Testis (tissue), 3 donors: ENCODE results near the gene CDH4. TPM values are rescaled to one million over a fixed set of nuclear protein-coding genes. Genes with fewer than 3 reads are reported as not detected.
"Not testable (repeated sequence)": the region's sequence is repeated elsewhere in the genome, so short reads cannot be mapped to it uniquely, and the experiment has no call there.

Experiments used
- DNase-seq: peaks from one replicate; pipeline ENCODE4 v3.0.0-alpha.2; 2019
- H3K27ac ChIP-seq, 2 donors: fragments of 200-600 bp; sonication (generic); one replicate each; pipeline ENCODE4 v1.5.1; 2019
- H3K27me3 ChIP-seq: fragments of 200-600 bp; sonication (generic); one replicate; pipeline ENCODE4 v1.5.1; 2019
- H3K36me3 ChIP-seq: fragments of 200-600 bp; sonication (generic); one replicate; pipeline ENCODE4 v1.5.1; 2017; ENCODE audit warnings: low read depth; ENCODE audit errors: missing control alignments
- H3K4me1 ChIP-seq: fragments of 200-600 bp; sonication (generic); one replicate; pipeline ENCODE4 v1.5.1; 2019
- H3K4me3 ChIP-seq, 2 donors: fragments of 200-600 bp; sonication (generic); one replicate each; pipeline ENCODE4 v1.5.1; 2017 to 2019
- H3K9me3 ChIP-seq: fragments of 200-600 bp; sonication (generic); one replicate; pipeline ENCODE4 v1.5.1; 2017
- POLR2A ChIP-seq: fragments of 450-650 bp; IDR thresholded peaks from one replicate; pipeline ENCODE4 v1.6.1; 2017; ENCODE audit warnings: antibody characterized with exemption, mild to moderate bottlenecking, moderate library complexity
- WGBS, 2 donors: methylation state at CpG; one replicate each; pipeline ENCODE4 v1.1.5; 2018; 5-methylcytosine and 5-hydroxymethylcytosine counted together
- intact Hi-C: fragments of 100-400 bp; cut with DNase I; formaldehyde crosslinking; loops from one replicate; pipeline ENCODE4 v1.15.1; 2023; ENCODE audit warnings: low total_unique reads
- polyA plus RNA-seq: library from polyadenylated mRNA; stranded (reverse); fragments of 350-450 nt; fragmentation: Illumina TruSeq; extraction: RNeasy Lipid Tissue Mini Kit (QIAGEN cat#74804); gene quantifications from one replicate; pipeline ENCODE4 v1.2.3, GENCODE V29; 2014; ENCODE audit warnings: low read depth, low replicate concordance; ENCODE audit not compliant: insufficient read depth
- total RNA-seq, 2 donors: library from RNA; depleted of rRNA; stranded (reverse); fragments of >200 nt; gene quantifications; one replicate each; pipeline ENCODE4 v1.2.3, GENCODE V29; 2016
- TF ChIP-seq, protein P1 (sequence below), 3 experiments: fragments of 450-650 bp in 2 of 3; fragments of 200-600 bp in 1 of 3; sonication (generic) in 1 of 3; IDR thresholded peaks; one replicate each; pipeline ENCODE4 v1.5.1; 2016 to 2019; ENCODE audit warnings: antibody characterized with exemption in 3 of 3, mild to moderate bottlenecking in 2 of 3, moderate library complexity in 1 of 3

CDH4 gene
- total and polyA plus RNA-seq, 3 donors from 2014 or later = 1.4 to 3.3 (median 1.9) TPM

DNA sequence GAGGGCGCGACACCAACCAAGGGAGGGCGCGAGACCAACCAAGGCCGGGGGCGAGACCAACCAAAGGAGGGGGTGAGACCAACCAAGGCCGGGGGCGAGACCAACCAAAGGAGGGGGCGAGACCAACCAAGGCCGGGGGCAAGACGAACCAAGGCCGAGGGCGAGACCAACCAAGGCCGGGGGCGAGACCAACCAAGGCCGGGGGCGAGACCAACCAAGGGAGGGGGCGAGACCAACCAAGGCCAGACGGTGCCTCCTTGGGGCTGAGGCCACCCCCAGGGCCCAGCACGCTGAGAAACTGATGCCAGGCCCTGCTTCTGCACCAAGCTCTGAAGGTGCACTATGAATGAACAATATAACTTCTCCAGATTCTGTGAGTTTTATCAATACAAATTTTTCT lies 726.4 kb downstream of the CDH4 start:
- intact Hi-C loops = no loop called here
- H3K36me3 ChIP-seq = no peaks in the 10 kb centered on the region

DNA sequence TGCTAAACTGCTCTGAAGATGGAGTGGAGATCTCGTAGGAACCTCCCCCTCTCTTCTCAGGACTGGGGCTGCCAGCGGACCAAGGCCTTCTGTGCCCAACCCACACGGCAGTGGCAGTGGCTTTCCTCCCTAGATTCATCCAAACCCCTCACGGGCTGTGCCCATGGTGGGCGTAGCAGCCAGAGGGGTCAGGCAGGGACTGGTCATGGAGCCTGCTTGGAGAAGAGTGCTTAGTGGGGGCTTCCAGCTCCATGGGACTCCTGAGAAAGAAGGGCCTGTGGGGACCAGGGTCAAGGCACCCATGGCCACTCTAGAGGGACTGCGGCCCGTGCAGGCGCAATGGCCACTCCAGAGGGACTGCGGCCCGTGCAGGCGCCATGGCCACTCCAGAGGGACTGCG lies 727.0 kb downstream of the CDH4 start:
- Histone ChIP-seq H3K4me3 (no peak overlapping the region), H3K27me3 (no peaks in the 10 kb centered on the region), H3K4me1 (no peaks in the 10 kb centered on the region), H3K9me3 (no peaks in the 10 kb centered on the region), H3K36me3 (no peaks in the 10 kb centered on the region), H3K27ac (no peak overlapping the region)
- intact Hi-C loops = no loop called here
- WGBS, 2 donors = 92 to 94% methylated on average over 5 to 8 of the region's 12 CpGs
- no peak for TF ChIP-seq POLR2A
- DNase-seq = no peak

More for the DNA sequence above, 726.4 kb downstream of the CDH4 start:
- WGBS, 2 donors = 91 to 97% methylated on average over 20 of the region's 20 CpGs
- Histone ChIP-seq H3K4me3 (no peak overlapping the region), H3K9me3 (no peaks in the 10 kb centered on the region), H3K27me3 (no peaks in the 10 kb centered on the region), H3K4me1 (no peaks in the 10 kb centered on the region), H3K27ac (no peak overlapping the region)
- TF ChIP-seq, protein P1, sequence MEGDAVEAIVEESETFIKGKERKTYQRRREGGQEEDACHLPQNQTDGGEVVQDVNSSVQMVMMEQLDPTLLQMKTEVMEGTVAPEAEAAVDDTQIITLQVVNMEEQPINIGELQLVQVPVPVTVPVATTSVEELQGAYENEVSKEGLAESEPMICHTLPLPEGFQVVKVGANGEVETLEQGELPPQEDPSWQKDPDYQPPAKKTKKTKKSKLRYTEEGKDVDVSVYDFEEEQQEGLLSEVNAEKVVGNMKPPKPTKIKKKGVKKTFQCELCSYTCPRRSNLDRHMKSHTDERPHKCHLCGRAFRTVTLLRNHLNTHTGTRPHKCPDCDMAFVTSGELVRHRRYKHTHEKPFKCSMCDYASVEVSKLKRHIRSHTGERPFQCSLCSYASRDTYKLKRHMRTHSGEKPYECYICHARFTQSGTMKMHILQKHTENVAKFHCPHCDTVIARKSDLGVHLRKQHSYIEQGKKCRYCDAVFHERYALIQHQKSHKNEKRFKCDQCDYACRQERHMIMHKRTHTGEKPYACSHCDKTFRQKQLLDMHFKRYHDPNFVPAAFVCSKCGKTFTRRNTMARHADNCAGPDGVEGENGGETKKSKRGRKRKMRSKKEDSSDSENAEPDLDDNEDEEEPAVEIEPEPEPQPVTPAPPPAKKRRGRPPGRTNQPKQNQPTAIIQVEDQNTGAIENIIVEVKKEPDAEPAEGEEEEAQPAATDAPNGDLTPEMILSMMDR (IDR thresholded peaks at IDR 0.05) = no peak
- no peak for TF ChIP-seq POLR2A
- no peak for DNase-seq

DNA sequence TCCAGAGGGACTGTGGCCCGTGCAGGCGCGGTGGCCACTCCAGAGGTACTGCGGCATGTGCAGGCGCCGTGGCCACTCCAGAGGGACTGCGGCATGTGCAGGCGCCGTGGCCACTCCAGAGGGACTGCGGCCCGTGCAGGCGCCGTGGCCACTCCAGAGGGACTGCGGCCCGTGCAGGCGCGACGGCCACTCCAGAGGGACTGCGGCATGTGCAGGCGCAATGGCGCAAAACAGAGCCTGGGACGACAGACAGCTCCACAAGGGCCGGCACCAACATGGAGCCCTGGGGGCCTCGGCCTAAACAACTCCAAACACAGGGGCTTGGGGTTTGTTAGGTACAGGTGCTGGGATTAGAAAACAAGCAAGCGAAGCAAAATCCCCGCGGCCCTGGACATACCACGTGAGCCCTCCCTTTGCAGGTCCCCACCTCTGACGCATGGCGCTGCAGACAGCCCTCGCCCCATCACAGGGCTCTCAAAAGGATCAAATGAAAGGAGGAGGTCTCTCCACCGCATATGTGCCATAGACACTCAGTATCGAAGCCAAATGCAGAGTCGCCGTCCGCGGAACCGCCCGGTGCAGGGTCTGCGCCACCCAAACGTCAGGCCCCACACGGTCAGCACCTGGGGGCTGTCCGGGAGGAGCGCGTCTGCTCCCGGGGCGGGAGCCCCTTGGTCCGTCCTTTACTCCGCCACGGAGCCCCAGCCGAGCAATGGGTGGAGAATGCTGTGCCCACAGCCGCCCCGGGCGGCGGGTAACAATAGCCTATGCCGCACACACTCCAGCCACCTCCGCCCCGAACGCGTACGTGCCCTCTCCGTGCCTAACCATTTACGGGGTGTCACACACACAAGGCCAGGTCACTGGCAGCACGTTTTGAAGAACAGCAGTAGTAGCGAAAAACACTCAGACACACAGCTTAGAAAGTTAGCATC lies 727.9 kb downstream of the CDH4 start:
- H3K27ac ChIP-seq = no peak overlapping the region
- no peak for DNase-seq
- WGBS, 2 donors = 93 to 95% methylated on average over 30 to 64 of the region's 65 CpGs
- no peaks in the 10 kb centered on the region for H3K4me1 ChIP-seq
- intact Hi-C loops = no loop called here
- no peaks in the 10 kb centered on the region for H3K27me3 ChIP-seq
- no peaks in the 10 kb centered on the region for H3K36me3 ChIP-seq
- TF ChIP-seq, protein P1 (IDR thresholded peaks at IDR 0.05) = no peak
- no peak for TF ChIP-seq POLR2A
- no peak overlapping the region for H3K4me3 ChIP-seq
- H3K9me3 ChIP-seq = no peaks in the 10 kb centered on the region

DNA sequence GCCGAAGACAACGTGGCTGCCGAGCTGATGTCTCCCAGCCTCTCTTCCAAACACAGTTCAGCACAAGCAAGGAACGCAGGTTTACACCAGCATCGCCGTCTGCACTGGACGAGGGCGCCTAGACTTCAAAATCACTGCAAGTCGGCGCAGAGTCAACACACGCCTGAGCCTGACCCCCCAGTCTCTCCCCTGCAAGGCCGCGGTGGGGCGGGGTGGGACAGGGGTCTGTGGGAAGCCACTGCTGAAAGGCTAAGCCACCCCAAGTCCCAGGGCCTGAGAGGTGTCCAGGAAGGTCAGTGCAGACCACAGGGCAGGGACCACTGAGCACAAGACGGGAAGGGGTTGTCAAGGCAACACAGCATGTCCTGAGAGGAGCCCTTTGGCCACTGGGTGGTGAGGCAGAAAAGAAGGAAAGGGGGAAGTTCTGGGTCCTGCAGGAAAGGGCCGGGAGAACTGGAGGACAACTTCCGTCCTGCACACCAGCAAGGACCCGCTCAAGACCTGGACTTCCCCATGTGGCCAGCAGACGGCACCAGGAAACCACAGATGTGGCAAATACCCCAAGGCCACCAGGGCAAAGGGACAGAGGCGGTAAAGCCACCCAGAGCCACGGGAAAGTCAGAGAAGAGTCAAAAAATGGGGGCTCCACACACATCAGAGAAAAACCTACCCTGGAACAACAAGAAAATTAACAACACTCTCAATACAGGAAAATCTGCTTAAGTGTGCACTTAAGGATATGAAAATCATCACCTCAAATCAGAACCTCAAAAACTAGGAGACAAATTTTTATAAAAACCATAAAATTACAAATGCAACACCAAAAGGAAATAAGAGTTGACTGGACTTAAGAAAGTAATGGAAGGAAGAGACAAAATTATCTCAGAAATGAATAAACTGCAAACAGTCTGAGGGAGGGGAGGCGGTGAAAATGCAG lies 728.9 kb downstream of the CDH4 start:
- Histone ChIP-seq H3K4me3 (no peak overlapping the region), H3K27ac (no peak overlapping the region), H3K36me3 (no peaks in the 10 kb centered on the region), H3K9me3 (no peaks in the 10 kb centered on the region), H3K27me3 (no peaks in the 10 kb centered on the region), H3K4me1 (no peaks in the 10 kb centered on the region)
- intact Hi-C loops = no loop called here
- WGBS, 2 donors = 50 to 78% methylated on average over 8 to 22 of the region's 22 CpGs
- DNase-seq = peak; percentile 74
- TF ChIP-seq, protein P1 (IDR thresholded peaks at IDR 0.05) = peak; percentile 57 to 64 (median 63)
- no peak for TF ChIP-seq POLR2A

DNA sequence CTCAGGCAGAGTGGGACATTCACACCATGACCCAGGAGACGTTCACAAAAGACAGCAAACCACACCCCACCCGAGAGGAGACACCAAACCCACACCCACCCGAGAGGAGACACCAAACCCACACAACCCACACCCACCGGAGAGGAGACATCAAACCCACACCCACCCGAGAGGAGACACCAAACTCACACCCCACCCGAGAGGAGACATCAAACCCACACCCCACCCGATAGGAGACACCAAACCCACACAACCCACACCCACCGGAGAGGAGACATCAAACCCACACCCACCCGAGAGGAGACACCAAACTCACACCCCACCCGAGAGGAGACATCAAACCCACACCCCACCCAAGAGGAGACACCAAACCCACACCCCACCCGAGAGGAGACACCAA lies 729.6 kb downstream of the CDH4 start:
- H3K36me3 ChIP-seq, H3K27me3 ChIP-seq, intact Hi-C loops, H3K4me1 ChIP-seq, H3K9me3 ChIP-seq, DNase-seq, H3K27ac ChIP-seq, H3K4me3 ChIP-seq: not testable (repeated sequence)
- whole genome bisulfite sequencing, 2 donors = 65 to 80% methylated on average over 6 to 11 of the region's 11 CpGs
